H1 (cell line): ENCODE results near the gene RFFL.
"Not testable (repeated sequence)": the region's sequence is repeated elsewhere in the genome, so short reads cannot be mapped to it uniquely, and the experiment has no call there.

Experiments
- CHD2 ChIP-seq: IDR thresholded peaks from 2 replicates; pipeline ENCODE4 v1.6.1; 2012; ENCODE audit warnings: low read length, improper control_type of control experiment
- HDAC6 ChIP-seq: IDR thresholded peaks from one replicate; pipeline ENCODE4 v1.7.1; 2012; ENCODE audit warnings: low read depth, mild to moderate bottlenecking, inconsistent platforms, low read length, moderate library complexity
- POLR2A ChIP-seq, 2 experiments: IDR thresholded peaks; 1 replicate in 1 of 2; 2 replicates in 1 of 2; pipeline ENCODE4 v1.6.1; 2011; ENCODE audit warnings: low read depth in 2 of 2, low read length in 2 of 2, mild to moderate bottlenecking in 2 of 2; ENCODE audit errors: control extremely low read depth in 1 of 2
- RXRA ChIP-seq: IDR thresholded peaks from 2 replicates; pipeline ENCODE4 v1.6.1; 2011; ENCODE audit warnings: low read depth, mild to moderate bottlenecking, low read length, moderate library complexity; ENCODE audit not compliant: insufficient read depth
- SAP30 ChIP-seq: fragments of 300-600 bp; sonication (generic); IDR thresholded peaks from 2 replicates; pipeline ENCODE4 v1.7.1; 2012; ENCODE audit warnings: low read length, moderate library complexity, mild to moderate bottlenecking, inconsistent platforms; ENCODE audit not compliant: insufficient read depth, insufficient replicate concordance
- SP1 ChIP-seq: IDR thresholded peaks from 2 replicates; pipeline ENCODE4 v1.6.1; 2011; ENCODE audit warnings: low read depth, low read length
- SUZ12 ChIP-seq: fragments of 200-600 bp; sonication (generic); IDR thresholded peaks from 2 replicates; pipeline ENCODE4 v1.6.1; 2012; ENCODE audit warnings: mild to moderate bottlenecking, inconsistent platforms, low read length, moderate library complexity, mixed read lengths
- TAF1 ChIP-seq: IDR thresholded peaks from 2 replicates; pipeline ENCODE4 v1.6.1; 2011; ENCODE audit warnings: mild to moderate bottlenecking, low read depth, low read length
- TCF12 ChIP-seq: IDR thresholded peaks from 2 replicates; pipeline ENCODE4 v1.6.1; 2011; ENCODE audit warnings: low read depth, mild to moderate bottlenecking, low read length
- TF ChIP-seq, protein P1 (sequence below): IDR thresholded peaks from 2 replicates; pipeline ENCODE4 v1.6.1; 2012; ENCODE audit warnings: inconsistent platforms
- TF ChIP-seq, protein P2 (sequence below), 3 experiments: IDR thresholded peaks; 1 replicate in 2 of 3; 2 replicates in 1 of 3; pipeline versions ENCODE4 v1.5.1 to v1.6.1; 2011; ENCODE audit warnings: low read length in 3 of 3, mild to moderate bottlenecking in 3 of 3, inconsistent platforms in 2 of 3, low read depth in 1 of 3, moderate library complexity in 1 of 3; ENCODE audit not compliant: insufficient read depth in 1 of 3; ENCODE audit errors: control extremely low read depth in 1 of 3

DNA sequence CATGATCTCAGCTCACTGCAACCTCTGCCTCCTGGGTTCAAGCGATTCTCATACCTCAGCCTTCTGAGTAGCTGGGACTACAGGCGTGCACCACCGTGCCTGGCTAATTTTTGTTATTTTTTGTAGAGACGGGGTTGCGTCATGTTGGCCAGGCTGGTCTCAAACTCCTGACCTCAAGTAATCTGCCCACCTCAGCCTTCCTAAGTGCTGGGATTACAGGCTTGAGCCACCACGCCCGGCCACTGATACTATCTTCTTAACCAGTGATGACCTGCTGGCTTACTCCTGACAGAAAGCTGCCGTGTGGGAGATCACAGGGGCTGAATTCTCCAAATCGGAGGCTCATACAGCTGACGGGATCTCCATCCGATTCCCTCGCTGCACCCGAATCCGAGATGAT, 62.5 kb downstream of the RFFL start:
- TF ChIP-seq SP1; TCF12; CHD2; SUZ12; TAF1; POLR2A (IDR thresholded peaks at IDR 0.05; ENCODE audit: control extremely low read depth in 1 of 2, low read depth in 2 of 2, low read length in 2 of 2); RXRA; HDAC6; SAP30: not testable (repeated sequence)
- TF ChIP-seq, protein P1, sequence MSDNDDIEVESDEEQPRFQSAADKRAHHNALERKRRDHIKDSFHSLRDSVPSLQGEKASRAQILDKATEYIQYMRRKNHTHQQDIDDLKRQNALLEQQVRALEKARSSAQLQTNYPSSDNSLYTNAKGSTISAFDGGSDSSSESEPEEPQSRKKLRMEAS = not testable (repeated sequence)
- TF ChIP-seq, protein P2, sequence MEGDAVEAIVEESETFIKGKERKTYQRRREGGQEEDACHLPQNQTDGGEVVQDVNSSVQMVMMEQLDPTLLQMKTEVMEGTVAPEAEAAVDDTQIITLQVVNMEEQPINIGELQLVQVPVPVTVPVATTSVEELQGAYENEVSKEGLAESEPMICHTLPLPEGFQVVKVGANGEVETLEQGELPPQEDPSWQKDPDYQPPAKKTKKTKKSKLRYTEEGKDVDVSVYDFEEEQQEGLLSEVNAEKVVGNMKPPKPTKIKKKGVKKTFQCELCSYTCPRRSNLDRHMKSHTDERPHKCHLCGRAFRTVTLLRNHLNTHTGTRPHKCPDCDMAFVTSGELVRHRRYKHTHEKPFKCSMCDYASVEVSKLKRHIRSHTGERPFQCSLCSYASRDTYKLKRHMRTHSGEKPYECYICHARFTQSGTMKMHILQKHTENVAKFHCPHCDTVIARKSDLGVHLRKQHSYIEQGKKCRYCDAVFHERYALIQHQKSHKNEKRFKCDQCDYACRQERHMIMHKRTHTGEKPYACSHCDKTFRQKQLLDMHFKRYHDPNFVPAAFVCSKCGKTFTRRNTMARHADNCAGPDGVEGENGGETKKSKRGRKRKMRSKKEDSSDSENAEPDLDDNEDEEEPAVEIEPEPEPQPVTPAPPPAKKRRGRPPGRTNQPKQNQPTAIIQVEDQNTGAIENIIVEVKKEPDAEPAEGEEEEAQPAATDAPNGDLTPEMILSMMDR (IDR thresholded peaks at IDR 0.05; ENCODE audit: control extremely low read depth in 1 of 3, insufficient read depth in 1 of 3, low read depth in 1 of 3, low read length in 3 of 3) = not testable (repeated sequence)
